ENCODE results near the gene CYP4F22. TPM values are rescaled to one million over a fixed set of nuclear protein-coding genes. Genes with fewer than 3 reads are reported as not detected.

CYP4F22 gene
- total RNA-seq, 1 donor = not detected

DNA sequence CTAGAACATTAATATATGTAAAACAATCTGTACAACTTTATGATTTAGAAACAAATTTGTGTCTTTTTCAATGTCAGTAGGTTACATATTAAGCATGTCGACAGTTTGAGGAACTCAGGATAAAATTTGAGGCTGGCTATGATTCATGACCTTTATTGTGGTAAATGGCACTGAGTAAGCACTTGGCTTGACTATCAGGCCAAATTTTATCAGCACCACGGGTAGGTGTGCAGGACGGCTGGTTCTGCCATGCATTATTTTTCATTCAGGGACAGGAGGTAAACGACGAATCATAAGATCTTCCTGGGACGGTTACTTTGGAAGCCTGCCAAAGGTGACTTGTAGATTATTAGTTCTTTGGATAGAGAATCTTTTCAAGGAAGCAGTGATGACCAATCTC, 86.7 kb downstream of the CYP4F22 start:
- no peaks in the 10 kb centered on the region for H4K20me1 ChIP-seq (ENCODE audit: insufficient read depth, low read length)
- no peak overlapping the region for H2AFZ ChIP-seq (ENCODE audit: low read length)
- no peak overlapping the region for H3K4me2 ChIP-seq (ENCODE audit: insufficient read depth, low read length)
- no peaks in the 10 kb centered on the region for H3K9me3 ChIP-seq (ENCODE audit: low read depth, low read length)
- H3K27me3 ChIP-seq (ENCODE audit: insufficient read depth, low read length) = no peaks in the 10 kb centered on the region
- H3K79me2 ChIP-seq (ENCODE audit: insufficient read depth, low read length) = no peaks in the 10 kb centered on the region
- H3K36me3 ChIP-seq (ENCODE audit: insufficient read depth, low read length) = no peaks in the 10 kb centered on the region
- H3K4me1 ChIP-seq (ENCODE audit: insufficient read depth, low read length) = no peaks in the 10 kb centered on the region
- DNase-seq (ENCODE audit: insufficient read length, low spot score, missing footprints) = no peak
- TF ChIP-seq, protein P1, sequence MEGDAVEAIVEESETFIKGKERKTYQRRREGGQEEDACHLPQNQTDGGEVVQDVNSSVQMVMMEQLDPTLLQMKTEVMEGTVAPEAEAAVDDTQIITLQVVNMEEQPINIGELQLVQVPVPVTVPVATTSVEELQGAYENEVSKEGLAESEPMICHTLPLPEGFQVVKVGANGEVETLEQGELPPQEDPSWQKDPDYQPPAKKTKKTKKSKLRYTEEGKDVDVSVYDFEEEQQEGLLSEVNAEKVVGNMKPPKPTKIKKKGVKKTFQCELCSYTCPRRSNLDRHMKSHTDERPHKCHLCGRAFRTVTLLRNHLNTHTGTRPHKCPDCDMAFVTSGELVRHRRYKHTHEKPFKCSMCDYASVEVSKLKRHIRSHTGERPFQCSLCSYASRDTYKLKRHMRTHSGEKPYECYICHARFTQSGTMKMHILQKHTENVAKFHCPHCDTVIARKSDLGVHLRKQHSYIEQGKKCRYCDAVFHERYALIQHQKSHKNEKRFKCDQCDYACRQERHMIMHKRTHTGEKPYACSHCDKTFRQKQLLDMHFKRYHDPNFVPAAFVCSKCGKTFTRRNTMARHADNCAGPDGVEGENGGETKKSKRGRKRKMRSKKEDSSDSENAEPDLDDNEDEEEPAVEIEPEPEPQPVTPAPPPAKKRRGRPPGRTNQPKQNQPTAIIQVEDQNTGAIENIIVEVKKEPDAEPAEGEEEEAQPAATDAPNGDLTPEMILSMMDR (IDR thresholded peaks at IDR 0.05; ENCODE audit: extremely low read depth, low read depth, low read length) = no peak
- H3K4me3 ChIP-seq (ENCODE audit: insufficient read depth, low read length) = no peak overlapping the region
- H3K27ac ChIP-seq (ENCODE audit: low read depth, low read length) = no peak overlapping the region

Other genes starting within 250 kb of the CYP4F22 start
- 25.0 and 25.7 TPM in 2 replicates for gene BRD4, start 176.0 kb upstream of the CYP4F22 start, total RNA-seq
- gene AKAP8, start 128.7 kb upstream of the CYP4F22 start, total RNA-seq = 18.1 and 18.6 TPM in 2 replicates
- gene AKAP8L, start 89.5 kb upstream of the CYP4F22 start, total RNA-seq = 63.9 and 69.5 TPM in 2 replicates
- gene WIZ, start 58.6 kb upstream of the CYP4F22 start, total RNA-seq = 8.3 and 9.8 TPM in 2 replicates
- under 0.01 TPM in 2 replicates for gene RASAL3, start 44.0 kb upstream of the CYP4F22 start, total RNA-seq
- not detected in 2 replicates for gene PGLYRP2, start 29.0 kb upstream of the CYP4F22 start, total RNA-seq
- gene CYP4F8, start 106.7 kb downstream of the CYP4F22 start, total RNA-seq = not detected in 2 replicates
- not detected in 2 replicates for gene CYP4F3, start 132.4 kb downstream of the CYP4F22 start, total RNA-seq
- not detected in 2 replicates for gene CYP4F12, start 164.6 kb downstream of the CYP4F22 start, total RNA-seq
- not detected in 2 replicates for gene OR10H2, start 219.5 kb downstream of the CYP4F22 start, total RNA-seq
- not detected in 2 replicates for gene OR10H3, start 229.5 kb downstream of the CYP4F22 start, total RNA-seq

Data from osteoblast (primary cell).